Nephron (organoid): ENCODE data around the gene TMEM167B.

Experiments used
- H3K27ac Mint-ChIP-seq, 3 experiments: 2 replicates each; pipeline ENCODE4 v1.8.0; 2020; ENCODE audit warnings: mixed read lengths in 3 of 3, mild to moderate bottlenecking in 2 of 3, moderate library complexity in 1 of 3
- H3K27me3 Mint-ChIP-seq: 2 replicates; pipeline ENCODE4 v1.8.0; 2021; ENCODE audit warnings: low read depth, mild to moderate bottlenecking, moderate library complexity, mixed read lengths
- H3K36me3 Mint-ChIP-seq: 2 replicates; pipeline ENCODE4 v1.8.0; 2020; ENCODE audit warnings: low read depth, mixed read lengths
- H3K4me1 Mint-ChIP-seq: 2 replicates; pipeline ENCODE4 v1.8.0; 2020; ENCODE audit warnings: mixed read lengths
- H3K4me3 Mint-ChIP-seq, 3 experiments: 2 replicates each; pipeline ENCODE4 v1.8.0; 2020; ENCODE audit warnings: mild to moderate bottlenecking in 3 of 3, mixed read lengths in 3 of 3, moderate library complexity in 2 of 3
- H3K9me3 Mint-ChIP-seq: 2 replicates; pipeline ENCODE4 v1.8.0; 2020; ENCODE audit warnings: mixed read lengths
- CTCF ChIP-seq, 3 experiments: fragments of 200-600 bp; sonication (generic); IDR thresholded peaks; one replicate each; pipeline ENCODE4 v1.5.0; 2021; ENCODE audit warnings: antibody characterized with exemption in 3 of 3; ENCODE audit not compliant: unreplicated experiment in 3 of 3

Gene TMEM167B

GRCh38 chr1:109090196-109091077, at the start of gene TMEM167B:
TSS of gene TMEM167B (plus strand) at chr1:109090764. CDS start at chr1:109090873, 109 bp downstream.
- no peaks in the 10 kb centered on the region for H3K9me3 Mint-ChIP-seq
- H3K4me1 Mint-ChIP-seq = peaks cover 22% of the 10 kb centered on the region
- no peaks in the 10 kb centered on the region for H3K27me3 Mint-ChIP-seq
- peaks cover 27% of the 10 kb centered on the region for H3K36me3 Mint-ChIP-seq
- TF ChIP-seq CTCF (IDR thresholded peaks at IDR 0.05; ENCODE audit: unreplicated experiment in 3 of 3) = no peak
- peak within 1 kb of the TSS; percentile 97 to 99 (median 98) for H3K27ac Mint-ChIP-seq
- H3K4me3 Mint-ChIP-seq = peak within 1 kb of the TSS; percentile 94 to 95 (median 95)

- no peak for TF ChIP-seq CTCF (IDR thresholded peaks at IDR 0.05; ENCODE audit: unreplicated experiment in 3 of 3)
- Mint-ChIP-seq H3K27ac (peak overlapping the region; percentile 46 to 83 (median 77)), H3K4me1 (peaks cover 9% of the 10 kb centered on the region), H3K36me3 (peaks cover 2% of the 10 kb centered on the region), H3K9me3 (no peaks in the 10 kb centered on the region), H3K27me3 (no peaks in the 10 kb centered on the region), H3K4me3 (peak overlapping the region; percentile 91 to 100 (median 98))
These were observed 49.5 kb upstream of the TMEM167B start for GRCh38 chr1:109040989-109041620.

GRCh38 chr1:109041621-109042468, 48.7 kb upstream of the TMEM167B start, which contains the start of gene WDR47:
TSS of gene WDR47 (minus strand) at chr1:109042102. CDS start at chr1:109023512, 18,590 bp downstream.
- Mint-ChIP-seq H3K27ac (peak within 1 kb of the TSS; percentile 46 to 90 (median 89)), H3K4me3 (peak within 1 kb of the TSS; percentile 91 to 100 (median 98)), H3K4me1 (peaks cover 9% of the 10 kb centered on the region), H3K27me3 (peaks cover 6% of the 10 kb centered on the region), H3K36me3 (no peaks in the 10 kb centered on the region), H3K9me3 (no peaks in the 10 kb centered on the region)
- TF ChIP-seq CTCF (IDR thresholded peaks at IDR 0.05; ENCODE audit: unreplicated experiment in 3 of 3) = no peak

- no peak for TF ChIP-seq CTCF (IDR thresholded peaks at IDR 0.05; ENCODE audit: unreplicated experiment in 3 of 3)
- Mint-ChIP-seq H3K36me3 (no peaks in the 10 kb centered on the region), H3K27ac (no peak overlapping the region), H3K9me3 (no peaks in the 10 kb centered on the region), H3K4me1 (peaks cover 3% of the 10 kb centered on the region), H3K4me3 (peak overlapping the region in 2 of 3 experiments; percentile 38 to 41), H3K27me3 (peaks cover 11% of the 10 kb centered on the region)
These were observed 45.0 kb upstream of the TMEM167B start for GRCh38 chr1:109045595-109045994.

GRCh38 chr1:109046671-109047070, 43.9 kb upstream of the TMEM167B start:
- H3K27ac Mint-ChIP-seq = no peak overlapping the region
- H3K27me3 Mint-ChIP-seq = peaks cover 11% of the 10 kb centered on the region
- H3K4me3 Mint-ChIP-seq = no peak overlapping the region
- no peaks in the 10 kb centered on the region for H3K36me3 Mint-ChIP-seq
- no peaks in the 10 kb centered on the region for H3K9me3 Mint-ChIP-seq
- H3K4me1 Mint-ChIP-seq = no peaks in the 10 kb centered on the region
- no peak for TF ChIP-seq CTCF (IDR thresholded peaks at IDR 0.05; ENCODE audit: unreplicated experiment in 3 of 3)
